DMS79 treated with DMSO at 0.1 percent for 48 hours (cell line): Measurements from ENCODE around the gene TTR.

ENCODE experiments used
- DNase-seq: peaks from one replicate; lab custom pipeline; 2025; lab: John Stamatoyannopoulos, UW

TTR gene

GRCh38 chr18:31616586-31616985 lies 24.9 kb downstream of the TTR start:
- no peak for DNase-seq

GRCh38 chr18:31617031-31617717 lies 25.5 kb downstream of the TTR start:
- no peak for DNase-seq

GRCh38 chr18:31618801-31619200 lies 27.1 kb downstream of the TTR start:
- DNase-seq, result no peak

- DNase-seq, result no peak
Observed at GRCh38 chr18:31619291-31619690, 27.6 kb downstream of the TTR start.

GRCh38 chr18:31624892-31625640 lies 33.4 kb downstream of the TTR start:
- no peak for DNase-seq

GRCh38 chr18:31626409-31626808 lies 34.7 kb downstream of the TTR start:
- no peak for DNase-seq

- no peak for DNase-seq
Observed at GRCh38 chr18:31630549-31630948, 38.9 kb downstream of the TTR start.

- no peak for DNase-seq
Observed at GRCh38 chr18:31631526-31631925, 39.8 kb downstream of the TTR start.

- DNase-seq, result no peak
Observed at GRCh38 chr18:31632356-31632755, 40.7 kb downstream of the TTR start.

GRCh38 chr18:31633392-31634330 lies 42.0 kb downstream of the TTR start:
- DNase-seq, result no peak

GRCh38 chr18:31634331-31634713 lies 42.6 kb downstream of the TTR start:
- no peak for DNase-seq

GRCh38 chr18:31636387-31636786 lies 44.7 kb downstream of the TTR start:
- DNase-seq, result no peak

- DNase-seq, result no peak
Observed at GRCh38 chr18:31637445-31637844, 45.8 kb downstream of the TTR start.

GRCh38 chr18:31643003-31643402 lies 51.3 kb downstream of the TTR start:
- DNase-seq, result no peak

GRCh38 chr18:31645411-31645810 lies 53.7 kb downstream of the TTR start:
- DNase-seq, result no peak

- DNase-seq, result no peak
Observed at GRCh38 chr18:31646332-31647126, 54.9 kb downstream of the TTR start.

- no peak for DNase-seq
Observed at GRCh38 chr18:31647127-31647753, 55.6 kb downstream of the TTR start.
